Anterior cingulate cortex (tissue), 58 donors: Measurements from ENCODE around the gene CCDC40.
"Not testable (repeated sequence)": the region's sequence is repeated elsewhere in the genome, so short reads cannot be mapped to it uniquely, and the experiment has no call there.

Experiments used
- DNase-seq, 58 donors: peaks; one replicate each; lab custom pipeline; 2025; lab: John Stamatoyannopoulos, UW

Gene CCDC40

DNA sequence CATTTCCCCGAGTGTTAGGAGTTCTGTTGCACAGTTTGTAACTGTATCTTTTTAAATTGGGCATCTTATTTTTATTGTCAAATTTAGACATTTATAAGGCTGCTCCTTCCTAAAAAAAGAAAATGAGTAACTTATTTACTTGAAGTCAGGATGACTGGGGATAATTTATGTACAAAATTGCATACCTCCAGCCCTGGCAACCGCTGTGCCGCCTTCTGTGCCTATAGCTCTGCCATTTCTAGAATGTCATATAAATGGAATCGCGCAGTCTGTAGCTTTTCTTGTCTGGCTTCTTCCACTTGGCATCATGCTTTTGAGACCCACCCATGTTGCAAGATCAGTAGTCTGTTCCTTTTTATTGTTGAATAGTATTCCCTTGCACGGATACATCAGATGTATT, 36.0 kb downstream of the CCDC40 start:
- DNase-seq: no peak

- no peak for DNase-seq
These were observed 43.6 kb downstream of the CCDC40 start for GRCh38 chr17:80080081-80080480.

DNA sequence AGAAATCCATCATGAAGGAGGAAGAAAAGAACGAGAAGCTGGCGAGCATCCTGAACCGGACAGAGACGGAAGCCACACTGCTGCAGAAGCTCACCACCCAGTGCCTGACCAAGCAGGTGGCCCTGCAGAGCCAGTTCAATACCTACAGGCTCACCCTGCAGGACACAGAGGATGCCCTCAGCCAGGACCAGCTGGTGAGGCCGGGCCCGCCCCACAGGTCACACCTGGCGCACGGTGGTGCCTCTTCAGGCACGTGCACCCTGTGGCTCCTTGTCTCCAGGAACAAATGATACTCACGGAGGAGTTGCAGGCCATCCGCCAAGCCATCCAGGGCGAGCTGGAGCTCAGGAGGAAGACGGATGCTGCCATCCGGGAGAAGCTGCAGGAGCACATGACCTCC, 45.2 kb downstream of the CCDC40 start:
- DNase-seq: no peak

GRCh38 chr17:80082403-80083135, 46.1 kb downstream of the CCDC40 start:
- DNase-seq: peak in 34 of 58 donors; percentile 7 to 67 (median 28)

- DNase-seq: no peak
These were observed 46.8 kb downstream of the CCDC40 start for GRCh38 chr17:80083136-80083661.

DNA sequence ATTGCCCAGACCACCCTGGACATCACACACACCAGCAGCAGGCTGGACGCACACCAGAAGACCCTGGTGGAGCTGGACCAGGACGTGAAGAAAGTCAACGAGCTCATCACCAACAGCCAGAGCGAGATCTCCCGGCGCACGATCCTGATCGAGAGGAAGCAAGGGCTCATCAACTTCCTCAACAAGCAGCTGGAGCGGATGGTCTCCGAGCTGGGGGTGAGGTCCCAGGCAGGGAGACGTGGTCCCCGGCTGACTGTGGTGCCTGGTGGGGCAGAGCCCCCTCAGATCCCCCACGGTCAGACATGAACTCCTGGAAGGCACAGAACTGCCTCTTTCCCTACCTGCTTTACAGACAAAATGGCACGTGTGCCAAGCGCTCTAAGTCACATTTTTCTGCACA, 48.3 kb downstream of the CCDC40 start:
- no peak for DNase-seq

DNA sequence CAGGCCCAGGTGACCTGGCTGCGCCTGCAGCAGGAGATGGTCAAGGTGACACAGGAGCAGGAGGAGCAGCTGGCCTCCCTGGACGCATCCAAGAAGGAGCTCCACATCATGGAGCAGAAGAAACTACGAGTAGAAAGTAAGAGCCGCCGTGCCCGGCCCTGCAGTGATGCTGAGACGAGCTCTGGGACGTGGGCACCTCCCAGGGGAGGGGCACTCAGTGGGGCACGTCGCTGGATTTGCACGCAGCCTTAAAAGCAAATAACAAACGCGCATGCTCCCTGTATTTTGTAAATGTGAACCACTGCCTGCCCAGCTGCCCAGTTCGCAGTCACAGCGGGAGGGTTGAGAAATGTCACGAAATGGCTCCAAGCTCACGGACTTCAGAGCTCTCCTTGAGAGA, 49.6 kb downstream of the CCDC40 start:
- no peak for DNase-seq

- DNase-seq: no peak
These were observed 50.2 kb downstream of the CCDC40 start for GRCh38 chr17:80086616-80087015.

DNA sequence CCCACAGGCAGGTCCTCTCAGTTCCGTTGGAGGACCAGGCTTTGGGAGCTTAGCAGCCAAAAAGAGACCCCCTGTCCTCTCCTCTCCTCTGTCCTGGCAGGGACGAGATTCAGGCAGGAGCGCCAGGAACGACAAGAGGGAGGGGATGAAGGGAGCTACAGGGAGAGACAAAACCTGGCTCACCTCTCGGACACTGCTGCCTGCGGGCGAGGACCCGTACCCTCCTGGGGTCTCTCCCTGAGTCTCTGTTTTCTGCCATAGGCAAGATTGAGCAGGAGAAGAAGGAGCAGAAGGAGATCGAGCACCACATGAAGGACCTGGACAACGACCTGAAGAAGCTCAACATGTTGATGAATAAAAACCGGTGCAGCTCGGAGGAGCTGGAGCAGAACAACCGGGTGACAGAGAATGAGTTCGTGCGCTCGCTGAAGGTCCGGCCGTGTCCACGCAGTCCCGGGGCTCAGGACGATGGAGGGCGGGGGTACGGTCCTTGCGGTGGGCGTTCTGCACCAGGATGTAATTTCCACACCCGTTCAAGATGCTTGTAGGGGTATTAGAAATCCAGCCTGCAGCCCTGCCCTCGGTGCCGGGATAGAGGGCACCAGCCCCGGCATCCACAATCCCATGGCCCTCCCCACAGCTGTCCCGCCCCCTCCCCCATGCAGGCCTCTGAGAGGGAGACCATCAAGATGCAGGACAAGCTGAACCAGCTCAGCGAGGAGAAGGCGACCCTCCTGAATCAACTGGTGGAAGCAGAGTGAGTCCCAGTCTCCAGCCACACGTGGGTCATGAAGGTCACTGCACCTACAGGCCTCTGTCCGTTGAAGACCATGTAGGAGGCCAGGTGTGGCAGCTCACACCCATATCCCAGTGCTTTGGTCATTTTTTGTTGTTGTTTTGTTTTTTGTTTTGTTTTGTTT, 51.2 kb downstream of the CCDC40 start:
- DNase-seq: no peak

GRCh38 chr17:80089762-80090161, 53.3 kb downstream of the CCDC40 start:
- DNase-seq: no peak

DNA sequence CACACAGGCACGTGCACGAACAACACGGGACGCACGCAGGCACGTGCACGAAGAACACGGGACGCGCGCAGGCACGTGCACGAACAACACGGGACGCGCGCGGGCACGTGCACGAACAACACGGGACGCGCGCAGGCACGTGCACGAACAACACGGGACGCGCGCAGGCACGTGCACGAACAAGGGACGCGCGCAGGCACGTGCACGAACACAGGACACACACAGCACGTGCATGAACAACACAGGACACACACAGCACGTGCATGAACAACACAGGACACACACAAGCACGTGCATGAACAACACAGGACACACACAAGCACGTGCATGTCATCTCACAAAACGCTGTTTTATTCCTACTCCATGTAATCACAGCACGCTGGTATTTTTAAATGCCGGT, 53.7 kb downstream of the CCDC40 start:
- not testable (repeated sequence) for DNase-seq

GRCh38 chr17:80091376-80091775, 54.9 kb downstream of the CCDC40 start:
- no peak for DNase-seq

DNA sequence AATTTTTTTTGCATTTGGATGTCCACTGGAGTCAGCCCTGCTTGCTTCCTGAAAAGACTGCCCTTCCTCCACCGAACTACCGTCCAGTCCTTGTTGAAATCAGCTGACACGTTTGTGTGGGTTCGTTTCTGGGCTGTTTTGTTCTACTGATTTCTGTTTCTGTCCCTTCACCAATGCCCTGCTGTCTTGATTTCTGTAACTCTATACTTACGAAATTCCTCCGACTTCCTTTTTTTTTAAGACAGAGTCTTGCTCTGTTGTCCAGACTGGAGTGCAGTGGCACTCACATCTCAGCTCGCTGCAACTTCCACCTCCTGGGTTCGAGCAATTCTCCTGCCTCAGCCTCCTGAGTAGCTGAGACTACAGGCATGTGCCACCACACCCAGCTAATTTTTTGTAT, 56.5 kb downstream of the CCDC40 start:
- peak in 7 of 58 donors; percentile 8 to 42 (median 26) for DNase-seq

DNA sequence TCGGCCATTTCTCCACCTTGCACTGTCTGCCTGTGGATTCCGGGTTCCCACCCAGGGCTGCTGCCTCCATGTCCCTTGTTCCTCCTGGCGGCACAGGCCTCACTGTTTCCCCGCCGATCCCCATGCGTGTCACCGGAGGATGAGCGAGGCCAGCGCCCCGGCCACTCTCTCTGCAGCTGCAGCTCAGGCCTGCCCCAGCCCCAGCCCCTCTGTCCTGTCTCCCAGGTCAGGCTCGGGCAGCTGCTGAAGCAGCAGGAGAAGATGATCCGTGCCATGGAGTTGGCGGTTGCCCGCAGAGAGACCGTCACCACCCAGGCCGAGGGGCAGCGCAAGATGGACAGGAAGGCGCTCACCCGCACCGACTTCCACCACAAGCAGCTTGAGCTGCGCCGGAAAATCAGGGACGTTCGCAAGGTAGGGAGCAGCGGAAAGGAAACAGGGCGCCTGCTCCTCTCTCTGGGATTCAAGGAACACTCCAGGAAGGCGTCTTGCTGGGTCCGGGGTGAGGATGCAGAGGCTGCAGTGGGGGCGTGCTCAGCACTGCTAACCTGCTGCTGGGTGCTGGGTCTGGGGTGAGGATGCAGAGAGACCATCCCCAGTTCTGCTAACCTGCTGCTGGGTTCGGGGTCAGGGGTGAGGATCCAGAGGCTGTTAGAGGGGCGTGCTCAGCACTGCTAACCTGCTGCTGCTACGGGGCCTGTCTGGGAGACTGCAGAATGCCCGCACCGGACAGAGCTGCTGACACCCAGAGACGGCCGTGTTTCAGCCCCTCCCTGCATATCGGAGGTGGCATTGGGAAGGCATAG, 58.8 kb downstream of the CCDC40 start:
- DNase-seq: no peak

GRCh38 chr17:80095844-80096475, 59.5 kb downstream of the CCDC40 start:
- DNase-seq: no peak

GRCh38 chr17:80096561-80097021, 60.1 kb downstream of the CCDC40 start:
- no peak for DNase-seq

- no peak for DNase-seq
These were observed 60.7 kb downstream of the CCDC40 start for GRCh38 chr17:80097127-80097621.

- no peak for DNase-seq
These were observed 61.6 kb downstream of the CCDC40 start for GRCh38 chr17:80097844-80098691.
